B cell (primary cell): Measurements from ENCODE around the gene TRDN. TPM values are rescaled to one million over a fixed set of nuclear protein-coding genes. Genes with fewer than 3 reads are reported as not detected.

Source experiments
- ATAC-seq: fragments of 200-7000 bp; cut with Tn5 transposase; one replicate; pipeline ENCODE4 v1.10.0; 2021; ENCODE audit warnings: low read depth, mild to moderate bottlenecking, moderate number of reproducible peaks, moderate library complexity
- CTCF ChIA-PET: fragments of 350-600 bp; sonication (Branson Sonifier 250); formaldehyde crosslinking; loops from one replicate; lab custom pipeline; 2021; ENCODE audit warnings: antibody characterized with exemption, inconsistent platforms; lab: Charles Lee
- POLR2A ChIA-PET: fragments of 350-600 bp; sonication (Branson Sonifier 250); formaldehyde crosslinking; loops from one replicate; lab custom pipeline; 2021; ENCODE audit warnings: antibody characterized with exemption; lab: Charles Lee
- DNase-seq: peaks from one replicate; pipeline ENCODE4 v3.0.0; 2013
- H2AFZ ChIP-seq: 2 replicates; pipeline ENCODE4 v1.6.1; 2012; ENCODE audit warnings: mild to moderate bottlenecking, low read depth, low read length; ENCODE audit not compliant: insufficient read depth, poor library complexity, severe bottlenecking
- H3K27ac ChIP-seq, 2 donors: 1 replicate in 1 of 2; 2 replicates in 1 of 2; pipeline ENCODE4 v1.5.1; 2012 to 2013; ENCODE audit warnings: low read length in 2 of 2, mild to moderate bottlenecking in 2 of 2, moderate library complexity in 1 of 2
- H3K27me3 ChIP-seq, 4 experiments: fragments of 200-600 bp in 1 of 4; sonication (generic) in 1 of 4; replicated peaks in 1 of 4; 1 replicate in 2 of 4; 2 replicates in 2 of 4; pipeline versions ENCODE4 v1.6.1 to v1.7.0; 2013 to 2016; ENCODE audit warnings: low read length in 3 of 4, mild to moderate bottlenecking in 2 of 4, mixed read lengths in 1 of 4, moderate library complexity in 1 of 4; ENCODE audit not compliant: insufficient read depth in 4 of 4, control insufficient read depth in 3 of 4; ENCODE audit errors: control extremely low read depth in 1 of 4
- H3K36me3 ChIP-seq, 2 experiments: replicated peaks in 1 of 2; 1 replicate in 1 of 2; 2 replicates in 1 of 2; pipeline versions ENCODE4 v1.6.1 to v1.7.1; 2013; ENCODE audit warnings: low read length in 1 of 2; ENCODE audit not compliant: insufficient read depth in 2 of 2, control insufficient read depth in 1 of 2; ENCODE audit errors: control extremely low read depth in 1 of 2, extremely low read depth in 1 of 2
- H3K4me1 ChIP-seq, 2 donors: fragments of 200-600 bp in 1 of 2; sonication (generic) in 1 of 2; 1 replicate in 1 of 2; 2 replicates in 1 of 2; pipeline versions ENCODE4 v1.5.1 to v1.6.1; 2013 to 2017; ENCODE audit warnings: low read length in 2 of 2; ENCODE audit not compliant: control insufficient read depth in 2 of 2, insufficient read depth in 2 of 2
- H3K4me2 ChIP-seq: replicated peaks from 2 replicates; pipeline ENCODE3; 2012; ENCODE audit warnings: mild to moderate bottlenecking, low read depth, low read length; ENCODE audit not compliant: poor library complexity, severe bottlenecking
- H3K4me3 ChIP-seq, 5 experiments: fragments of 200-600 bp in 1 of 5; sonication (generic) in 1 of 5; 1 replicate in 3 of 5; 2 replicates in 2 of 5; pipeline versions ENCODE4 v1.5.1 to v1.7.0; 2011 to 2016; ENCODE audit warnings: low read length in 4 of 5, mild to moderate bottlenecking in 4 of 5, low read depth in 2 of 5, control low read depth in 1 of 5, moderate library complexity in 1 of 5; ENCODE audit not compliant: insufficient read depth in 1 of 5; ENCODE audit errors: control extremely low read depth in 1 of 5, extremely low read depth in 1 of 5
- H3K79me2 ChIP-seq: fragments of 200-600 bp; sonication (generic); one replicate; pipeline ENCODE4 v1.6.0; 2016; ENCODE audit warnings: low read length; ENCODE audit not compliant: control insufficient read depth, insufficient read depth
- H3K9ac ChIP-seq: fragments of 200-600 bp; sonication (generic); 2 replicates; pipeline ENCODE4 v1.6.1; 2017; ENCODE audit warnings: mild to moderate bottlenecking, low read length, moderate library complexity
- H3K9me3 ChIP-seq, 3 donors: one replicate each; pipeline versions ENCODE4 v1.6.1 to v1.7.1; 2013; ENCODE audit warnings: low read length in 2 of 3; ENCODE audit not compliant: control insufficient read depth in 2 of 3, insufficient read depth in 1 of 3; ENCODE audit errors: control extremely low read depth in 1 of 3
- H4K20me1 ChIP-seq: 2 replicates; pipeline ENCODE4 v1.6.0; 2012; ENCODE audit warnings: mild to moderate bottlenecking, low read length; ENCODE audit not compliant: insufficient read depth, control insufficient read depth, poor library complexity, severe bottlenecking
- H3K27ac Mint-ChIP-seq: one replicate; pipeline ENCODE4 v1.8.0; 2021; ENCODE audit warnings: mixed read lengths
- H3K27me3 Mint-ChIP-seq: one replicate; pipeline ENCODE4 v1.8.0; 2021; ENCODE audit warnings: mixed read lengths
- H3K4me1 Mint-ChIP-seq: one replicate; pipeline ENCODE4 v1.8.0; 2021; ENCODE audit warnings: mixed read lengths
- H3K4me3 Mint-ChIP-seq: one replicate; pipeline ENCODE4 v1.8.0; 2021; ENCODE audit warnings: mixed read lengths
- H3K9me3 Mint-ChIP-seq: one replicate; pipeline ENCODE4 v1.8.0; 2022; ENCODE audit warnings: mixed read lengths; ENCODE audit not compliant: insufficient read depth
- EZH2 ChIP-seq: IDR thresholded peaks from 2 replicates; pipeline ENCODE4 v1.6.1; 2012; ENCODE audit warnings: borderline replicate concordance, low read depth, mild to moderate bottlenecking, moderate library complexity, low read length; ENCODE audit not compliant: insufficient read depth, poor library complexity, severe bottlenecking
- WGBS: methylation state at CpG from one replicate; pipeline ENCODE4 v1.1.5; 2013; ENCODE audit warnings: missing lambda C conversion rate; ENCODE audit not compliant: insufficient coverage; 5-methylcytosine and 5-hydroxymethylcytosine counted together
- intact Hi-C: fragments of 100-400 bp; cut with micrococcal nuclease; formaldehyde crosslinking; loops from one replicate; pipeline ENCODE4 v1.10.0; 2022
- polyA plus RNA-seq: library from polyadenylated mRNA; depleted of rRNA; stranded (reverse); fragments of >200 nt; gene quantifications from 2 replicates; pipeline ENCODE4 v1.2.3, GENCODE V29; 2012
- total RNA-seq, 2 donors: library from RNA; stranded (reverse); fragments of 120-200 nt in 1 of 2; gene quantifications; 1 replicate in 1 of 2; 2 replicates in 1 of 2; pipeline versions ENCODE4 v1.2.3 to v1.2.4, GENCODE V29; 2013 to 2022
- TF ChIP-seq, protein P1 (sequence below): fragments of 200-600 bp; IDR thresholded peaks from one replicate; pipeline ENCODE4 v1.8.0; 2022; ENCODE audit warnings: antibody characterized with exemption, mild to moderate bottlenecking

The TRDN gene
- total and polyA plus RNA-seq, 2 donors (not counting 1 experiment from before 2014, with no cell fraction given): not detected

DNA sequence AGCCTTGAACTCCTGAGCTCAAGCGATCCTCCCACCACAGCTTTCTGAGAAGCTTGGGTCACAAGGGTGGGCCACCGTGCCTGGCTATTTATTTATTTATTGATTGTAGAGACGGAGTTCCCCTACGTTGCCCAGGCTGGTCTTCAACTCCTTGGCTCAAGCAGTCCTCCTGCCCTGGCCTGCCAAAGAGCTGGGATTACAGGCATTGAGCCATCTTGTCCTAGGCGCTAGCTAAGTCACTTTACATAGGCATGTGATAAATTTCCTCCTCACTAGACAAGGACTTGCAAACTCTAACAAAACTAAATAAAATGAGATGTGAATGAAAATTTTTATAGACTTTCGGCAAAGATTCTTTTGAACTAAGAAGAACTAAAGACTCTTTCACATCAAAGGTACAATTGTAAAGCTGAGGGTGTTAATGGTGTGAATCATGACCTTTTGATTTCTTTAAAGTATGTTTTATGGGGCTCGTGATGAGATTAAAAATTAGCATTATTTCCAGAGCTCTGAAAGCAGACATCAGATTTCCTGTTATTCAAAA lies 428.7 kb downstream of the TRDN start:
- TF ChIP-seq, protein P1, sequence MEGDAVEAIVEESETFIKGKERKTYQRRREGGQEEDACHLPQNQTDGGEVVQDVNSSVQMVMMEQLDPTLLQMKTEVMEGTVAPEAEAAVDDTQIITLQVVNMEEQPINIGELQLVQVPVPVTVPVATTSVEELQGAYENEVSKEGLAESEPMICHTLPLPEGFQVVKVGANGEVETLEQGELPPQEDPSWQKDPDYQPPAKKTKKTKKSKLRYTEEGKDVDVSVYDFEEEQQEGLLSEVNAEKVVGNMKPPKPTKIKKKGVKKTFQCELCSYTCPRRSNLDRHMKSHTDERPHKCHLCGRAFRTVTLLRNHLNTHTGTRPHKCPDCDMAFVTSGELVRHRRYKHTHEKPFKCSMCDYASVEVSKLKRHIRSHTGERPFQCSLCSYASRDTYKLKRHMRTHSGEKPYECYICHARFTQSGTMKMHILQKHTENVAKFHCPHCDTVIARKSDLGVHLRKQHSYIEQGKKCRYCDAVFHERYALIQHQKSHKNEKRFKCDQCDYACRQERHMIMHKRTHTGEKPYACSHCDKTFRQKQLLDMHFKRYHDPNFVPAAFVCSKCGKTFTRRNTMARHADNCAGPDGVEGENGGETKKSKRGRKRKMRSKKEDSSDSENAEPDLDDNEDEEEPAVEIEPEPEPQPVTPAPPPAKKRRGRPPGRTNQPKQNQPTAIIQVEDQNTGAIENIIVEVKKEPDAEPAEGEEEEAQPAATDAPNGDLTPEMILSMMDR: no peak
- no peak for TF ChIP-seq EZH2
- 89% methylated on average over 3 of the region's 7 CpGs for WGBS
- Histone ChIP-seq H2AFZ (no peak overlapping the region), H3K27ac (no peak overlapping the region), H3K4me3 (no peak overlapping the region), H3K4me1 (no peaks in the 10 kb centered on the region), H3K4me2 (no peak overlapping the region), H4K20me1 (no peaks in the 10 kb centered on the region), H3K27me3 (no peaks in the 10 kb centered on the region), H3K9me3 (no peaks in the 10 kb centered on the region), H3K9ac (no peak overlapping the region), H3K36me3 (no peaks in the 10 kb centered on the region), H3K79me2 (no peaks in the 10 kb centered on the region)
- no peak overlapping the region for H3K4me3 Mint-ChIP-seq
- H3K27ac Mint-ChIP-seq: no peak overlapping the region
- DNase-seq (no peak), ATAC-seq (no peak)
- ChIA-PET CTCF (no interaction called here), POLR2A (no interaction called here)
- intact Hi-C loops: no loop called here
- no peaks in the 10 kb centered on the region for H3K4me1 Mint-ChIP-seq
- H3K27me3 Mint-ChIP-seq: no peaks in the 10 kb centered on the region
- H3K9me3 Mint-ChIP-seq: peaks cover 2% of the 10 kb centered on the region

DNA sequence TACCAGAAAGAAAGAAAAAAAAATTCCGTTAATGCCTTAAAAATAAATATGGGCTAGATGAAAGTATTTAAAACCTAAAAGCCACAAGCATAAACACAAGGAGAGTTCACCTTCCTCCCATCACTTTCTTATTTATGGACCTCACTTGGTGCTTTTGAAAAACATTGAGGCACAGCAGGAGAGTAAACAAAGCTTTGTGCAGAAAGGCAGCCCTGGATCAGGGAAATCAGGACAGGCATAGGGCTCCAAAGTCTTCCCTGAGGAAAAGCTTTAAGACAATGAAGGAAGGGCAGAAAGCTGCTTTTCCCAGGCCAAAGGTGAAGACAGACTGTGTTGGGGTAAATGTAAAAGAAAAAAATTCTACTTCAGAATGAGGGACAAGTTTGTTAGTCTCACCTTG lies 432.8 kb downstream of the TRDN start:
- intact Hi-C loops: no loop called here
- H2AFZ ChIP-seq: no peak overlapping the region
- DNase-seq: no peak
- no peak overlapping the region for H3K27ac ChIP-seq
- ATAC-seq: no peak
- no peak overlapping the region for H3K4me2 ChIP-seq
- WGBS: no CpG with 5 or more reads among the region's 1 CpG
- TF ChIP-seq, protein P1: no peak
- no peak for TF ChIP-seq EZH2
- H3K9ac ChIP-seq: no peak overlapping the region
- peaks cover 0 to 8% (median 0%) of the 10 kb centered on the region in 3 donors for H3K9me3 ChIP-seq
- H3K27me3 ChIP-seq: no peaks in the 10 kb centered on the region
- H3K4me1 Mint-ChIP-seq: no peaks in the 10 kb centered on the region
- no peaks in the 10 kb centered on the region for H3K27me3 Mint-ChIP-seq
- H3K9me3 Mint-ChIP-seq: peaks cover 3% of the 10 kb centered on the region
- H3K4me3 ChIP-seq: no peak overlapping the region
- no peaks in the 10 kb centered on the region for H4K20me1 ChIP-seq
- no peaks in the 10 kb centered on the region for H3K4me1 ChIP-seq
- H3K27ac Mint-ChIP-seq: no peak overlapping the region
- no peak overlapping the region for H3K4me3 Mint-ChIP-seq
- CTCF ChIA-PET: no interaction called here
- POLR2A ChIA-PET: no interaction called here
- H3K79me2 ChIP-seq: no peaks in the 10 kb centered on the region
- H3K36me3 ChIP-seq: no peaks in the 10 kb centered on the region
